NK-92 (cell line): ENCODE data around the gene SORL1-AS1.
"Not testable (repeated sequence)": the region's sequence is repeated elsewhere in the genome, so short reads cannot be mapped to it uniquely, and the experiment has no call there.

Experiments used
- DNase-seq: peaks from one replicate; lab custom pipeline; 2025; ENCODE audit not compliant: unreplicated experiment; lab: John Stamatoyannopoulos, UW

The SORL1-AS1 gene

GRCh38 chr11:121431820-121432526 is 20.8 kb downstream of the SORL1-AS1 start:
- no peak for DNase-seq

- DNase-seq = no peak
Measured at GRCh38 chr11:121429556-121429955, 23.2 kb downstream of the SORL1-AS1 start.

GRCh38 chr11:121427400-121427744 is 25.4 kb downstream of the SORL1-AS1 start:
- DNase-seq = no peak

GRCh38 chr11:121426476-121427399 is 26.0 kb downstream of the SORL1-AS1 start:
- no peak for DNase-seq

- DNase-seq = no peak
Measured at GRCh38 chr11:121425828-121426227, 26.9 kb downstream of the SORL1-AS1 start.

- no peak for DNase-seq
Measured at GRCh38 chr11:121422675-121423074, 30.1 kb downstream of the SORL1-AS1 start.

GRCh38 chr11:121421149-121421901 is 31.4 kb downstream of the SORL1-AS1 start:
- DNase-seq = no peak

GRCh38 chr11:121420398-121420797 is 32.4 kb downstream of the SORL1-AS1 start:
- DNase-seq = no peak

- DNase-seq = no peak
Measured at GRCh38 chr11:121419836-121420235, 32.9 kb downstream of the SORL1-AS1 start.

- DNase-seq = no peak
Measured at GRCh38 chr11:121418625-121419114, 34.1 kb downstream of the SORL1-AS1 start.

GRCh38 chr11:121417607-121418006 is 35.2 kb downstream of the SORL1-AS1 start:
- no peak for DNase-seq

GRCh38 chr11:121417055-121417551 is 35.7 kb downstream of the SORL1-AS1 start:
- no peak for DNase-seq

- no peak for DNase-seq
Measured at GRCh38 chr11:121415856-121416255, 36.9 kb downstream of the SORL1-AS1 start.

GRCh38 chr11:121414141-121414913 is 38.4 kb downstream of the SORL1-AS1 start:
- DNase-seq = no peak

GRCh38 chr11:121412711-121413415 is 39.9 kb downstream of the SORL1-AS1 start:
- no peak for DNase-seq

- no peak for DNase-seq
Measured at GRCh38 chr11:121412000-121412587, 40.7 kb downstream of the SORL1-AS1 start.

GRCh38 chr11:121411330-121411729 is 41.4 kb downstream of the SORL1-AS1 start:
- not testable (repeated sequence) for DNase-seq

GRCh38 chr11:121410041-121410440 is 42.7 kb downstream of the SORL1-AS1 start:
- DNase-seq = not testable (repeated sequence)

GRCh38 chr11:121408830-121409229 is 43.9 kb downstream of the SORL1-AS1 start:
- DNase-seq = no peak
